Measurements from ENCODE around the gene ATP5F1E.

ATP5F1E gene

DNA sequence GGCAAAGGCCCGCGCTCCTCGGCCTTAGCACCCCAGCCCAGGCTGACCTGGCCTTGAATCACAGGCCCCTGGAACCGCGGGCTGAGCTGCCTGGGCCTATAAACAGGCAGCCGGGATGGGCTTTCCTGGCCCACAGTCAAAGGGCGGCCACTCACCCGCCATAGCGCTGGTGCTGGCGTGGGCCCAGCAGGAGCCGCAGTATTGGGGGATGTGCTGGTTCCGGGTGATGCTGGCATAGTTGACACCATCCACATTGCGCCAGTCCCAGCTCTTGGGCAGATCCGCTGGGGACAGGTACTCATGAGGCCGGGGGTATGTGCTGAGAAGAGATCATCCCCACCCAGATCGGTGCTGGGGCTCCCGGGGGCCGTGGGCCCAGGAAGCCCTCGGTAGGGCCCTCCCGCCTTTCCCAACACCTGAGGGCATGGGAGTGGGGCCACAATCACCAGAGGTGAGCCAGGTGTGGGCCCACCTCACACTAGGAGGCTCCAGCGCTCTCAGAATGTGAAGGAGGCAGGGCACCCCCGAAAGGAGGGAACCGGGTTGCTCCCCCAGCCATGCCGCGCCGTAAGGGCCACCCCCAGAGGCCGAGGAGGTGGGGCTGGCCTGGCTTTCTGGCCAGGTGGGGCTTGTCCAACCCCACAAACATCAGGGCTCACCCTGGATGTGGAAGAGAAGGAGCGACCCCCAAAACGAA is 25.8 kb downstream of the ATP5F1E start:
- TF ChIP-seq, protein P1, sequence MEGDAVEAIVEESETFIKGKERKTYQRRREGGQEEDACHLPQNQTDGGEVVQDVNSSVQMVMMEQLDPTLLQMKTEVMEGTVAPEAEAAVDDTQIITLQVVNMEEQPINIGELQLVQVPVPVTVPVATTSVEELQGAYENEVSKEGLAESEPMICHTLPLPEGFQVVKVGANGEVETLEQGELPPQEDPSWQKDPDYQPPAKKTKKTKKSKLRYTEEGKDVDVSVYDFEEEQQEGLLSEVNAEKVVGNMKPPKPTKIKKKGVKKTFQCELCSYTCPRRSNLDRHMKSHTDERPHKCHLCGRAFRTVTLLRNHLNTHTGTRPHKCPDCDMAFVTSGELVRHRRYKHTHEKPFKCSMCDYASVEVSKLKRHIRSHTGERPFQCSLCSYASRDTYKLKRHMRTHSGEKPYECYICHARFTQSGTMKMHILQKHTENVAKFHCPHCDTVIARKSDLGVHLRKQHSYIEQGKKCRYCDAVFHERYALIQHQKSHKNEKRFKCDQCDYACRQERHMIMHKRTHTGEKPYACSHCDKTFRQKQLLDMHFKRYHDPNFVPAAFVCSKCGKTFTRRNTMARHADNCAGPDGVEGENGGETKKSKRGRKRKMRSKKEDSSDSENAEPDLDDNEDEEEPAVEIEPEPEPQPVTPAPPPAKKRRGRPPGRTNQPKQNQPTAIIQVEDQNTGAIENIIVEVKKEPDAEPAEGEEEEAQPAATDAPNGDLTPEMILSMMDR (IDR thresholded peaks at IDR 0.05; ENCODE audit: low read depth, low read length, missing control alignments), result no peak
- H3K4me3 ChIP-seq (ENCODE audit: low read depth, low read length), result peak overlapping the region; percentile 76
- DNase-seq (ENCODE audit: low read depth), result no peak

DNA sequence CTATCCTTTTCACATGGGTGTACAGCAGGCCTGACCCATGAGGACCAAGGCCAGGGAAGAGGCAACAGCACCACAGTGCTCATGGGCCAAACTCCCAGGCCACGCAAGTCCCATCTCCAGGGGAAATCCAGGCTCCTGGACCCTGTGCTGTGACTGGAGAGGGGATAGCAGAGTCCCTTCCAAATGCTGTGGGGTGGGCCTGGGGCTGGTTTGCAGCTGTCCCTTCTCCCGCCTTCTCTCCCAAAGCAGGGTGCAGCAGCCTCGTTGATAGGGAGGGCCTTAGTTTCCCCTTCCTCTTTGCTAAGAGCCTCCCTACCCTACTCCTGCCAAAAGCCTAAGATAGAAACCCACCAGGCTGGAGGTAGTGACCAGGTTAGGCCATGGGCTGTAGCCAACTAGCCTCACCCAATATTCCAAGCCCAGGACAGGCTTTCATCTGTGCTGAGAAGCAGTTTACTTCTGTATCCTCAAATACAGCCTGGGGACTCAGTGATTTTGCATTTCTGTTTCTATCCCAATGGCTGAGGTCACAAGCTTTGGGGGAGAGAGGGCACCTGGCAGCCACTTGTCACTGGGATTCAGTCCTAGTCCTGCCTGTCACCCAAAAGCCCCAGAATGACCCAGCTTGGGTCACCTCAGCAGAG is 26.5 kb downstream of the ATP5F1E start:
- H3K4me3 ChIP-seq (ENCODE audit: low read depth, low read length), result peak overlapping the region; percentile 76
- DNase-seq (ENCODE audit: low read depth), result no peak
- TF ChIP-seq, protein P1 (IDR thresholded peaks at IDR 0.05; ENCODE audit: low read depth, low read length, missing control alignments), result no peak

DNA sequence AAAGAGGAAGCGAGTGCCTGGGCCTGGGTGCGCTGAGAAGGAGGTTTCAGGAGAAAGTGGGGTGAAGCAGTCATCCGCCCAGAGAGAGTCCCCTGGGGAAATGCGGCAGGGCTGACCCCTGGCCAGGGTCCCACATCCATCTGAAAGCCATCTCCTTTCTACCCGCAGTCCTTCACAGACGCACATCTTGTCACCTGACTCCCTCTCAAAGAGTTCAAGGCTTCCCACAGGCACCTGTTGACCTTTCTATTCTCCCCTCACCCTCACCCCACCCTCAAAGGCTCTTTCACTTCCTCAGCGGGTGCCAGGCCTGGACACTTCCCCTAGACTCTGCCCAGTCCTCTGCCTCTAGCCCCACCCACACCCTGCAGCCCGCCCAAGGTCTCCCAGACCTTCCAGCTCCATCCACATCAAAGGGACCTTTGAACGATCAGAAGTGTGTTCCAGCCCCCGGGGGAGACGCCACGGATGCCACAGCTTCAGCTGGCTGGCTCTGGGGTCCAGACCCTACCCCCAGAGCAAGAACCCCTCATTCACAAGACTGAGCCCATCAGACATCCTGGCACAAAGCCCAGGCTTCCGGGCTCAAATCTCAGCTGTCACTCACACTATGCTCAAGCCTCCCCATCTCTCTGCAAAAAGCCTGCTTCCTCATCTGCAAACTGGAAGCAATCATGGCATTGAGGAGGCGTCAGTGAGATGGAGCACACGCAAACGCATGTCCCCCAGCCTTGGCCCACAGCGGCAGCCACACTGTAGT is 27.2 kb downstream of the ATP5F1E start:
- H3K4me3 ChIP-seq (ENCODE audit: low read depth, low read length), result peak overlapping the region; percentile 76
- TF ChIP-seq, protein P1 (IDR thresholded peaks at IDR 0.05; ENCODE audit: low read depth, low read length, missing control alignments), result no peak
- peak; percentile 88 for DNase-seq (ENCODE audit: low read depth)

DNA sequence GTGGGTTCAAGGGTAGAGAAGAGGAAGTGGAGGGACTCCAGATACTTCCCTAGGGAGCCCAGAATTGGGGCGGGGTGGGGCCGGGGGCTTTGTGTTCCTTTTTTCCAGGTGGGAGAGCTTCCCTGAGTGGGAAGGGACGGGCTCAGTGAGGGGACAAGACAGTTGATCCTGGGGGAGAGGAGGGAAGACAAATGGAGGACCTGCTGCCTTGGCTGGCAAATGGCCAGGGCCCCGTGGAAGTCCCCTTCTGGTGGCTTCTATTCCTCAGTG is 27.7 kb downstream of the ATP5F1E start:
- no peak for DNase-seq (ENCODE audit: low read depth)
- H3K4me3 ChIP-seq (ENCODE audit: low read depth, low read length), result peak overlapping the region; percentile 76
- TF ChIP-seq, protein P1 (IDR thresholded peaks at IDR 0.05; ENCODE audit: low read depth, low read length, missing control alignments), result no peak

DNA sequence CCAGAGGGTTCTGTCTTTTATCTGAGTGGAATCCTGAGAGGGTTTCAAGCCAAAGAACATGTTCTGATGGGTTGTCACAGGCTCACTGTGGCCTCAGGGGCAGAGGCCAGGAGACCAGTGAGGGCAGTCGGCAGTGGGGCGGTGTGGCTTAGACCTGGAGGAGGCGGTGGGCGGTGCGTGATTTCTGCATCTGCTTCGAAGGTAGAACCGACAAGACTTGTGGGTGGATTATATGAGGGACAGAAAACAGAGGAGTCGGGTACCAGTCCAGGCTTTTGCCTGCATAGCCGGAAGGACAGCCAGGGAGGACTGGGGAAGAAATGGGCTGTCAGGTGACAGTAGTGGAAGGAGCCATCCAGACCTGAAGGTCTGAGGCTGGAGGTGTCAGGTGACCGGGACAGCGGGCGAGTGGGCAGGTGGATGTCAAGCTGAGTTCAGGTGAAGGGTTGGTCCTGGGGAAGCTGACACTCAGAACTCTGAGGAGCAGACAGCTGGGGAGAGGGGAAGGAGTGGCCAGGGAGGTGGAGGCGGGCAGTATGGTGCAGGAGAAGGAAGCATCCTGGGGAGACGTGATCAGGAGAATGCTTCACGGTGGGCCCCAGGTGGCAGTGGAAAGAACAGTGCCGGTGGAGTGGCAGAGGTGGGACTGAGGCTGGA is 28.2 kb downstream of the ATP5F1E start:
- DNase-seq (ENCODE audit: low read depth), result no peak
- peak overlapping the region; percentile 76 for H3K4me3 ChIP-seq (ENCODE audit: low read depth, low read length)
- TF ChIP-seq, protein P1 (IDR thresholded peaks at IDR 0.05; ENCODE audit: low read depth, low read length, missing control alignments), result no peak

DNA sequence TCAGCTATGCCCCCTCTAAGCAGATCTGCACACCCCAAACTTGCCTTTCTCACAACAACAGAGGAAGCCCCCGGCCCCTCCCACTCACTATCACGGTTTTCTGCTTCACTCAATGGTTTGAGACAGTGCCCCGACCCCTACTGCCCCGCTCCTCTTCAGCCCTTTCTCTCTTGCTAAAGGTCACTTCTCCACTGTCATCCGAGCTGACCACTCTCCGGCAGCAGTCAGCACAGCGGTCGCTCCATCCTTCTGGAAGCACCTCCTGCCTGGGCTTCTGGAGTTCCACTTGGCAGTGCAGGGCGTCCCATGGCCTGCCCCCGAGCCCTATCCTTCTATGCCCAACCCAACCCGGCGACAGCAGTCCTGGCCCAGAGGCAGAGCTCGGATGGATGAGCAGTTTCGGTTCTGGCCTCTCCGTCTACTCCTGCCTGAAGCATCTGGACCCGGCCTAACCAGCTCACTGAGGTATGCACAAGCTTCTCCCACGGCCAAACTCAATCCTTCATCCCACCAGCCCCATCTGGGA is 29.2 kb downstream of the ATP5F1E start:
- H3K4me3 ChIP-seq (ENCODE audit: low read depth, low read length), result no peak overlapping the region
- DNase-seq (ENCODE audit: low read depth), result no peak
- TF ChIP-seq, protein P1 (IDR thresholded peaks at IDR 0.05; ENCODE audit: low read depth, low read length, missing control alignments), result no peak

All from GM12864 (cell line).